ENCODE results near the gene CLEC18B. TPM values are rescaled to one million over a fixed set of nuclear protein-coding genes. Genes with fewer than 3 reads are reported as not detected.

The CLEC18B gene
- total RNA-seq, 4 donors from 2014 or later, result 0.30 to 1.4 TPM; not detected in 2

GRCh38 chr16:74465281-74465680, 44.0 kb upstream of the CLEC18B start:
- WGBS, 2 donors, result 87 to 90% methylated on average over 7 of the region's 7 CpGs
- no peak for DNase-seq (ENCODE audit: low spot score in 2 of 2)
- intact Hi-C loops (cut with DNase I; ENCODE audit: low total_unique reads), result no loop called here
- TF ChIP-seq, protein P1, sequence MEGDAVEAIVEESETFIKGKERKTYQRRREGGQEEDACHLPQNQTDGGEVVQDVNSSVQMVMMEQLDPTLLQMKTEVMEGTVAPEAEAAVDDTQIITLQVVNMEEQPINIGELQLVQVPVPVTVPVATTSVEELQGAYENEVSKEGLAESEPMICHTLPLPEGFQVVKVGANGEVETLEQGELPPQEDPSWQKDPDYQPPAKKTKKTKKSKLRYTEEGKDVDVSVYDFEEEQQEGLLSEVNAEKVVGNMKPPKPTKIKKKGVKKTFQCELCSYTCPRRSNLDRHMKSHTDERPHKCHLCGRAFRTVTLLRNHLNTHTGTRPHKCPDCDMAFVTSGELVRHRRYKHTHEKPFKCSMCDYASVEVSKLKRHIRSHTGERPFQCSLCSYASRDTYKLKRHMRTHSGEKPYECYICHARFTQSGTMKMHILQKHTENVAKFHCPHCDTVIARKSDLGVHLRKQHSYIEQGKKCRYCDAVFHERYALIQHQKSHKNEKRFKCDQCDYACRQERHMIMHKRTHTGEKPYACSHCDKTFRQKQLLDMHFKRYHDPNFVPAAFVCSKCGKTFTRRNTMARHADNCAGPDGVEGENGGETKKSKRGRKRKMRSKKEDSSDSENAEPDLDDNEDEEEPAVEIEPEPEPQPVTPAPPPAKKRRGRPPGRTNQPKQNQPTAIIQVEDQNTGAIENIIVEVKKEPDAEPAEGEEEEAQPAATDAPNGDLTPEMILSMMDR (IDR thresholded peaks at IDR 0.05), result no peak
- TF ChIP-seq POLR2A (IDR thresholded peaks at IDR 0.05), result no peak
- no peak overlapping the region for H3K4me3 ChIP-seq (ENCODE audit: low read depth, poor library complexity, severe bottlenecking)

- WGBS, 2 donors, result 95% methylated on average over 2 of the region's 2 CpGs
- DNase-seq (ENCODE audit: low spot score in 2 of 2), result no peak
- H3K4me3 ChIP-seq (ENCODE audit: low read depth, poor library complexity, severe bottlenecking), result no peak overlapping the region
- TF ChIP-seq, protein P1 (IDR thresholded peaks at IDR 0.05), result no peak
- TF ChIP-seq POLR2A (IDR thresholded peaks at IDR 0.05), result no peak
- intact Hi-C loops (cut with DNase I; ENCODE audit: low total_unique reads), result no loop called here
Observed at GRCh38 chr16:74463888-74464287, 42.6 kb upstream of the CLEC18B start.

- TF ChIP-seq, protein P1 (IDR thresholded peaks at IDR 0.05), result no peak
- no peak for TF ChIP-seq POLR2A (IDR thresholded peaks at IDR 0.05)
- DNase-seq (ENCODE audit: low spot score in 2 of 2), result no peak
- intact Hi-C loops (cut with DNase I; ENCODE audit: low total_unique reads), result no loop called here
- no peak overlapping the region for H3K4me3 ChIP-seq (ENCODE audit: low read depth, poor library complexity, severe bottlenecking)
- 80 to 86% methylated on average over 4 of the region's 4 CpGs for WGBS, 2 donors
Observed at GRCh38 chr16:74462361-74462760, 41.1 kb upstream of the CLEC18B start.

GRCh38 chr16:74461826-74462225, 40.5 kb upstream of the CLEC18B start:
- TF ChIP-seq POLR2A (IDR thresholded peaks at IDR 0.05), result no peak
- TF ChIP-seq, protein P1 (IDR thresholded peaks at IDR 0.05), result no peak
- intact Hi-C loops (cut with DNase I; ENCODE audit: low total_unique reads), result no loop called here
- no peak overlapping the region for H3K4me3 ChIP-seq (ENCODE audit: low read depth, poor library complexity, severe bottlenecking)
- WGBS, 2 donors, result 91% methylated on average over 9 of the region's 9 CpGs
- no peak for DNase-seq (ENCODE audit: low spot score in 2 of 2)

GRCh38 chr16:74460542-74460941, 39.3 kb upstream of the CLEC18B start:
- no peak overlapping the region for H3K4me3 ChIP-seq (ENCODE audit: low read depth, poor library complexity, severe bottlenecking)
- intact Hi-C loops (cut with DNase I; ENCODE audit: low total_unique reads), result no loop called here
- TF ChIP-seq, protein P1 (IDR thresholded peaks at IDR 0.05), result no peak
- no peak for TF ChIP-seq POLR2A (IDR thresholded peaks at IDR 0.05)
- 93 to 95% methylated on average over 7 of the region's 7 CpGs for WGBS, 2 donors
- no peak for DNase-seq (ENCODE audit: low spot score in 2 of 2)

DNA sequence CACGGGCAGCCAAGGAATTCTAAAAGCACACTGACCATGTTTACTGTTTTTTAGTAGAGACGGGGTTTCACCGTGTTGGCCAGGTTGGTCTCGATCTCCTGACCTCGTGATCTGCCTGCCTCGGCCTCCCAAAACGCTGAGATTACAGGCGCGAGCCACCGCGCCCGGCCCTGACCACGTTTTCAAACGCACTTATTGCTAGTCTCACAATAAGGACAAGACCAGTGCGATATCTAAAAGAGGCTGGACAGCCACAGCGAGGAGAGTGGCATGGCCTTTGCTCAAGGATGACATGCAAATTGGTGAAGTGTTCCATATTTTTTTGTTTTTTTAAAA, 35.0 kb upstream of the CLEC18B start:
- no peak for DNase-seq (ENCODE audit: low spot score in 2 of 2)
- WGBS, 2 donors, result 92 to 95% methylated on average over 16 of the region's 16 CpGs
- intact Hi-C loops (cut with DNase I; ENCODE audit: low total_unique reads), result no loop called here
- TF ChIP-seq, protein P1 (IDR thresholded peaks at IDR 0.05), result no peak
- TF ChIP-seq POLR2A (IDR thresholded peaks at IDR 0.05), result no peak
- H3K4me3 ChIP-seq (ENCODE audit: low read depth, poor library complexity, severe bottlenecking), result no peak overlapping the region
